NCI-H1092 (cell line): ENCODE data around the gene DTNB.

Source experiments
- DNase-seq: peaks from one replicate; lab custom pipeline; 2025; lab: John Stamatoyannopoulos, UW

Gene DTNB

DNA sequence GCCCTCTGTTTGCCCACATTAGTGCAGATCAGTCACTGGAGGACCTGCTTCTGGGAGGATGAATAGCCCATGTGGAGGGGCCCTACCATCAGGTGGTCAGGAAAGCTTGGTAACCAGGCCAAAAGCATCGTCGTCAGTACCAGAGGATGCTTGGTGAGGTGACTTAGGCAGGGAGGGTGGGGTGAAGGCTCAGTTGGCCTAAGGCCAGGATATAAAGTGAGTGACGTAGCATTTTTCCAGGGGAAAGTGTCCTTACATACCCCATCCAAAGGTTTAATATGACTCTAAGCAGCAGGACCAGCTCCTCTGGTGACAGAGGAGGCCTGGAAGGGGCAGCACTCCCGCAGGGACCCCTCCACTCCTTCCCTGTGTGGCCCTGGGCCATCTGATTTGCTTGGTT lies 303.9 kb downstream of the DTNB start:
- no peak for DNase-seq

DNA sequence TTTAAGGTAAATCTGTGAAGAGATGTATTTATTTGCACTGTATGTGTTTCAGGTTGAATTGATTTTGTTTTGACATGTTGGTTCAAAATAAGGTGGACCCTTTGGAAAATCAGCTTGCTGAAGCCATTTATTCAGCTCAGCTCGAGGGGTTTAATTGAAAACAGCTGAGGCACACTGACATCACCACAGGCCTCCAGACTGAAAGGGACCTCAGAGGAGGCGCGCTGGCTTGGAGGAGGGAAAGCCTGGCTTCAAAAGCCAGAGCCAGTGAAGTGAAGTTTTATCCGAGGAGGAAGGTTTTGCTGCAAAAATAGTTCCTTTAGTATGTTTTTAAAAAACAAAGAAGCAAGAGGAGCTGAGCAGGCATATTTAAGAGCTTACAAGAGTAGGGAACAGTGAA lies 304.7 kb downstream of the DTNB start:
- no peak for DNase-seq

DNA sequence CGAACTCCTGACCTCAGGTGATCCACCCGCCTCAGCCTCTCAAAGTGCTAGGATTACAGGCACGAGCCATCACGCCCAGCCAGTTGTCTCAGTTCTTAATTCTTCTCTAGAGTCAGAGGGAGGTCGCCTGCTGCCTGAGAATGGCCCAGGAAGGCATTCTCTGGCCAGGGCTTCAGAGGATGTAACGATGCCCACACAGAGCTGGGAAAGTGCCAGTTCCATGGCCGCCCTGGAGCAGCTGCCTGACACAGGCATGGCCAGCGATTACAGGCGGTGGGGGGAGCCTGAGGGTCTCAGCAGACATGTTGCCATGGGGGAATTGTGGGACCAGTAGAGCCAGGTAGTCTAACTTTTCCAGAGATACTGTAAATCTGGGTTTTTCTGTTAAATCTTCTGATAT lies 306.1 kb downstream of the DTNB start:
- DNase-seq: no peak

DNA sequence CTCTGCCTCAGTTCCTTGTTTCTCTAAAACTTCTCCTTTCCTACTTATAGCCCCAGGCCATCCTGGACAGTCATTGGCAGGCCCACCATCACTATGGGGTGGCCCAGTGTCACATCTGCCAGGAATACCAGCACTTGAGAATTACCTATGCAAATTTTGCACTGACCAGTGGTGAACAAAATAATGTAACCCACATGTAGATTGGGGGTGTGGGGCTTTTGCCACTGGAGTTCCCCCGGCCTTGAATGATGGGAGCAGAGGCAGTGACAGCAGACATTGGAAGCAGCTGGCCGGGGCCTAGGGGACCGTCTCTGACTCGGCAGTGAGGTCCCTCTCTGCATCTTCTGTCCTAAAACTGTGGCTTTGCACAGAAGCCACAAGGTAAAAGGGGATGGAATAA lies 306.7 kb downstream of the DTNB start:
- DNase-seq: no peak

DNA sequence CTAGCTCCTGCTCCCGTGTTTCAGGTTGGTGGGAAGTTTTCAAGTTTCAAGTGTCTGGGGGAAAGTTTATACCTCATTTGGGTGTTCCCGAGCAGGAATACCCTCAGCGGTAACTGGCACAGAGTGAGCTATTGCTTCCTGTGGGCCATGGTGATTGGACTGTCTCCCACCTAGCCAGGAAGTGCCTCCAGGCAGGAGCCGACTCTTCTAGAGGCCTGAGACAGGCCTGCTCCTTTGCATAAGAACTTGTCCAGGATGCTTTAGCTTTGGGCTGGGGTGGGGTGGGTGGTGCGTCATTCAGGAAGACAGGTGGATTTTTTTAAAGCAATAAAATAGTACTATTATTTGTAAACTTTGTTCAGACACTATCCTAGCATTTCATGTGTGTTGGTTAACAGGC lies 308.1 kb downstream of the DTNB start:
- no peak for DNase-seq

DNA sequence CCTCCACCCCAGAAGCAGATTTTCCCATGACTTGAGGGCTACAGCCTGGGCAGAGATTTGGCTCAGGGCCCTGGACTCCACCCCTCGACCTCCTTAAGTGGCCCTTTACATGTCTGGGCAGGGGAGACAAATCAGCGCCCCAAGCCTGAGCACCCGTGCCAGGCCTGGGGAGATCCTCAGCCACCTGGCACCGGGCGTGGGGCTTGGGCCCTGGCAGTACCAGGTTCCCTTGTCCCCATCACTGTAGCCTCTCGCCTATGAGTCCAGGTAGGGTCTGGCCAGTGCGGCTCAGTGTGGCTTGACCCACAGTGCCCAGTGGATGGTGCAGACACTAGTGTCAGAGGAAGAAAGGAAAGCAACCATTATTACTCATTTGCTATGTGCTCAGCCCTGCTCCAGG lies 309.6 kb downstream of the DTNB start:
- no peak for DNase-seq

DNA sequence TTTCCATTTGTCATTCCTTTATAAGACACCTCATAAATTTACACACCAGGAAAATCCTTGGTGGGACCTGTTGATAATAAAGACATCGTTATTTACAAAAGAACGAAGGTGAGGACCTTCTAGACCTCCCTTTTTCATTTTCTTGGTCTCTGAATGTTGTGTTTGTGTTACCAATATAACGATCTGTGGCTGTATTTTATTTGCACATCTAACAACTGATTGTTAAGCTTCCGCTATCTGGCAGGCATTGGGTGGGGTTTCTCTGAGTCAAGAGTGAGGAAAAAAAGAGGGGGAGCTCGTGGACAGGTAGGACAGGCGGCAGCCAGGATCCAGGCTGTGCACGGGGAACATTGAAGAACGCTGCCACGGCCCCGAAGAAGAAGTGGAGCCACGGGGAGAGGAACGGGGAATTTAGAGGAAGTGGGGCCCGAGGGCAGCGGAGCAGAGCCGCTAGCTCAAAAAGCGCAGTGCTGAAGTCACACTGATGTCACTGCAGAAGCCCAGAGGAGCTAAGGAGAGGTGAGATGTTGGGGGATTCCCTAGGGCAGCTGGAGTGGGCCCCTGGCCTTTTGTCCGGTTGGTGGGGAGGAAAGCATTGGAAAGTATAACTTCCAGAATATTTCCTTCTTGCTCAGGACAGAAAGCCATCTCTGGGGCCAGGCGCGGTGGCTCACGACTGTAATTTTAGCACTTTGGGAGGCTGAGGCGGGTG lies 310.8 kb downstream of the DTNB start:
- no peak for DNase-seq

DNA sequence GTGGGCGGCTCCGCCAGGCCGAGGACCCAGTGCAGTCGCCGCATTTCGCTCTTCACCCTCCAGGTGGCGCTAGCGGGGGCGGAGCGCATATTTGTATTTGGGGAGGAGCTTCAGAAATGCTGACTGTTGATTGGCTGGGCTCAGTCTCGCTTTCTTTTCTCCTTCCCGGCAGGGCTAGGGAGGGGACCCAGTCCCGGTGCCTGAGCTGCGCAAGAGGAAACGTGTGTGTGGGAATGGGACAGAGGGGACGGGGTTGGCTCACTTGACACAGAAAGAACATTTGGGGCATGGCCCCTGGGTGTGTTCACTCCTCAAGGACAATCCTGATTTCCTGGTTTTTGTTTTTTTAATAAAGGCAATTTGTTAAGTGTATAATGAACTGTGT lies 311.3 kb downstream of the DTNB start:
- peak; percentile 80 for DNase-seq

DNA sequence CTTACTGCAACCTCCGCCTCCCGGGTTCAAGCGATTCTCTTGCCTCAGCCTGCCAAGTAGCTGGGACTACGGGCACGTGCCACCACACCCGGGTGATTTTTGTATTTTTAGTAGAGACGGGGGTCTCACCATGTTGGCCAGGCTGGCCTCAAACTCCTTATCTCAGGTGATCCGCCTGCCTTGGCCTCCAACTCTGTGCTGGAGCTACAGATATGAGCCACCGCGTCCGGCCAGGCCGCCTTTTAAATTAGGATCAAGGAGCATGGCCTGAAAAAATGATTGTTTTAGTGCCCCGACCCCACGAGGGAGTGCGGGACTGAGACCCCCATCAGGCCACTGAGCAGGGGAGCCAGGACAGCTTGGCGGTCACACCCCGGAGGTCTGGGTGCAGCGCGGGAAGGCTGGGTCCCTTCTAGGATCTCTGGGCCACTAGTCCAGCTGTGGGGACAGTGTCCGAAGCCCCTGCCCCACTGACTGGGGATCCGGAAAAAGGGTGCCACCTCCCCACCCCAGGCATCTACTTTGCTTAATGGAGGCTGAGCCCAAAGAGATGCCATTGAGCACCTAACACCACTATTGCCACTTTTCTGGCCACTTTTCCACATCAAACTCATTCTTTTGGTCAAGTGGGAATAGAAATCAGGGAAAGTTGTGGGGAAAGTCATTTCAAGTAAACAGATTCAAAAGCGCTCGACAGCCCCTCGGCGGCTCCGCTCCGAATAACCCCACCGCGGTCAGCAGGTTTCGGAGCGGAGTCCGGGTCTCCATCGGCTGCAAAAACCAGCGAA lies 311.9 kb downstream of the DTNB start:
- DNase-seq: no peak

DNA sequence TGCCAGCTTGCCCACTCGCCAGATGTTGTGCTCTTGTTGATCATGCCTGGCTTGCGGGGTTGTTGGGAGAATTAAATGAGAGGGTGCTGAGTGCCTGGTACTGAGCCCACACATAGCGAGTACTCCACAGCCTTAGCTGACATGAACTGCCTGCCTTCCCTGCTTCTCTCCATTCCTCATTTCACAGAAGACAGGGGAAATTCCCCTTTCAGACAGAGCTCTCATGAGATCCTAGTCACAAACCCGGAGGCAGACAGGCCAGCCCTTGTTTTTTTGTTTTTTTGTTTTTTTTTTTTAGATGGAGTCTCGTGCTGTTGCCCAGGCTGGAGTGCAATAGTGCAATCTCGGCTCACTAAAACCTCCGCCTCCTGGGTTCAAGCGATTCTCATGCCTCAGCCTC lies 314.5 kb downstream of the DTNB start:
- no peak for DNase-seq

DNA sequence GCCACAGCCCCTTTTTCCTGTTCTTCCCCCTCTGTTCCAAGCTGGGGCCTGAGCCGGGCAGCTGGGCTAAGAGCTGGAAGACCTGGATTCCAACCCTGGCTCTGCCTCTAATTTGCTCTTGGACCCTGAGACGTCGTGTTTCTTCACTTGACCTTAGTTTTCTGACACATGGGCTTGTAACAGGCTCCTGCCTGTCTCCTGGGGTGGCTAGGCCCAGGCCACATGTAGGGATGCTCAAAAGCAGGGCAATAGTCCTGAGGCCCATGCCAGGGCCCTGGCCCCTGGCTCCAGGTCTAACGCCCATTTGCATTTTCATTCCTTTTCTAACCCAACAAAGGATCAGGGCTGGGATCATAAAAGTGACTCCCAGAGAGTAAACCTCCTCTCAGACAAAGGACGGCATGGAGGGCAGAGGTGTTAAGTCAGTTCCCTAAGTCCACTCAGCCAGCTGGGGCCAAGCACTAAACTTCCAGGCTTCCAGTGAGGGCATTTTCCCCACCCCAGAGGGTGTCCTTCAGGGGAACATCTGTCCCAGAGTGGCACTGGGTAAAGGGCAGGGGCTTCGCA lies 315.0 kb downstream of the DTNB start:
- no peak for DNase-seq

DNA sequence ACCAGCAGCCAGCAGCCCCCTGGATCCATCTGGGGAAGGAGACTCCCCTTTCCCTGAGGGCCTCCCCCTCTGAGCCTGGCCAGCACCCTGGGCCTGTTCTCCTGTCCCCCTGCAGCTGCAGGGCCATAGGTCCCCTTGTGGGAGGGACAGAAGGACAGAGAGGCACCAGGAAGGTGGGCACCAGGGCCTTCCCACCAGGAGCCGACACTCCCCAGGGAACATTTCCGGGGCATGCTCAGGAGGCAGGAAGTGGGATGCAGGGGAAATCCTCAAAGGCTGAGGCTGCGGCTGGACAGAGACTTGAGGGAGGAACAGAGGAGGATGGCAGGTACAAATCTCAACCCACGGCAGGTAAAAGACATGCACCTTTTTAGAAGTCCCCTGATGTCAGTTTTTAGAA lies 317.3 kb downstream of the DTNB start:
- no peak for DNase-seq

DNA sequence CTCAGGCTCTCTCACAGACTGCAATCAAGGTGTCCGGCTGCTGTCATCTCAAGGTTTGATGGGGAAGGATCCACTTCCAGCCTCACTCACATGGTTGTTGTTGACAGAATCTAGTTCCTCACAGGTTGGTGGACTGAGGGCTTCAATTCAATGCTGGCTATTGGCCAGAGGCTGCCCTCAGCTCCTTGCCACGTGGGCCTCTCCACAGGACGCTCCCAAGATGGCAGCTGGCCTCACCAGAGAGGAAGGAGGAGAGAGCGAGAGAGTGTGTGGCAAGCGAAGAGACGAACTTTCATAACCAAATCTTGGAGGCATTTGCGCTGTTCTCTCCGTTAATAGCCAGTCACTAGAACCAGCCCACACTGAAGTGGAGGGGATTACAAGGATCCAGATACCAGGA lies 318.1 kb downstream of the DTNB start:
- no peak for DNase-seq

DNA sequence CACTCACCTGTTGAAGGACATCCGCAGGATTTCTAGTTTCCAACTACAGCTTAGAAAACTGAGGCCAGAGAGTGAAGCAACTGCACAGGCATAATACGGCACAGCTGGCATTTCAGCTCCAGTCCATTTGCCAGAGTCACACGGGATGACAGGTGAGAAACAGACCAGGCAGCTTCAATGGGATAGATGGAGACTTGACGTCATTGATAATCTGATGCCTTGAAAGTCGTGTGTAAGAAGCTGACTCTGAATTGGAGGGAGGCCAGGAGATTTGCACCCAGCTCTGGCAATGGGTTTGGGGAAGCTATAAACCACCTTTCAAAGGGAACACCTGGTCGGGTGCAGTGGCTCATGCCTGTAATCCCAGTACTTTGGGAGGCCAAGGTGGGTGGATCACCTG lies 319.3 kb downstream of the DTNB start:
- no peak for DNase-seq

DNA sequence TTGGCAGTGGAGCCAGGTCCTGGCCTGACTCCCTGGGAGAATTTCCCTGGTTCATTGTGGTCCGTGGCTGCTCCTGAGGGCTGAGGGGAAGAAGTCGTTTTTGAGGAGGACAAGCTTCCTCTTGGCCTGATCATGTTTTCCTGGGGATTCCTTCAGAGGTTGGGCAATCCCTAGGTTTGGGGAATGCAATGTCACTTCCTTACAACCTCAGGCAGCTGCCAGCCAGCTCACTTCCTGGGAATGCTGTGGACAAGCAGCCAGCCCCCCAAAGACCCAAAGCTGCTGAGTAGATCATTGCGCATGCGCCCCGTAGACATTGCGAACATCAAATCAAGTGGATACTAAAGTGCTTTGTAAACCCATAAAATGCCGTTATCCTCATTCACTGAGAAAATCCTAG lies 324.0 kb downstream of the DTNB start:
- no peak for DNase-seq

DNA sequence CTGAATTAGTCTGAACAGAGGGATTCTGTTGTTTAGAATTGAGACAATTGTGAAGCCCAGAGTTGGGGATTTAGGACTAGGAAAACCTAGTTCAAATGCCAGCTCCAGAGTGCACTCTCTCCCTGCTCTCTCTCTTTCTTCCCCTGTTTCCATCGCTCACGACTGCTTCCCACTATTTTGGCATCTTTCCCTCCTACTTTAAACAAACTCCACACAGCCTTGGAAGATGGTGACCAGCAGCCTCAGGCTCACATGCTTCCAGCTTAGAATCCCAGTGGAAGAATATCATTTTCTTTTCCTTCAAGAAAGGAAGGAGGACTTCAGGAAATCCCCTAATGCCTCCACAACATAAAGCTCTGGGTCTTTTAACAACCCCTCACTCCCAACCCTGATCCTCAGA lies 325.5 kb downstream of the DTNB start:
- DNase-seq: no peak

DNA sequence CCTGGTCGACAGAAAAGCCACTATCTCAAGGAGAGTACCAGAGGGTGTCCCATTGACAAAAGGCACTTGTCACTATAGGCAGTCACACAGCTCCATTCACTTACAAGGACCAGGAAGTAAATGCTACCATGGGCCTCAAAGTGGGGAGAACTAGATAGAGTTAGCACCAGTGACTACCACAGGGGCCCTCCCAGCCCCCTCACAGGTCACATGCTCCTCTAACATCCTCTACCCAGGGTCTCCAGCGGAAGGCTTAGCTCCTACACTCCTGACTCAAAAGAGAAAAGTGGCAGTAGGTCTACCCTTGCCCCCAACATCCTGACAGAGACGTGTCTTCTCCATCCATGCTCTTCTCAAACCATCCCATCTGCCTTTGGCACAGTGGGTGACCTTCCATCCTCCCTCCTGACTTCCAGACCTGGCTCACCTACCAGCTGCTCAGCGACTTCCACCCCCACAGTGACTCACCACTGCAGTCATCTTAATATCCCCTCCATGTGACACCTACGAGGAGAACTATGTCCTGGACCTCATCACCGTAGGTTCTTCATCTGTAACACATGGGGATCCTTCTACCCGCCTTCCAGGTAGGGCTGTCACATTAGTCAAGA lies 326.1 kb downstream of the DTNB start:
- DNase-seq: no peak

DNA sequence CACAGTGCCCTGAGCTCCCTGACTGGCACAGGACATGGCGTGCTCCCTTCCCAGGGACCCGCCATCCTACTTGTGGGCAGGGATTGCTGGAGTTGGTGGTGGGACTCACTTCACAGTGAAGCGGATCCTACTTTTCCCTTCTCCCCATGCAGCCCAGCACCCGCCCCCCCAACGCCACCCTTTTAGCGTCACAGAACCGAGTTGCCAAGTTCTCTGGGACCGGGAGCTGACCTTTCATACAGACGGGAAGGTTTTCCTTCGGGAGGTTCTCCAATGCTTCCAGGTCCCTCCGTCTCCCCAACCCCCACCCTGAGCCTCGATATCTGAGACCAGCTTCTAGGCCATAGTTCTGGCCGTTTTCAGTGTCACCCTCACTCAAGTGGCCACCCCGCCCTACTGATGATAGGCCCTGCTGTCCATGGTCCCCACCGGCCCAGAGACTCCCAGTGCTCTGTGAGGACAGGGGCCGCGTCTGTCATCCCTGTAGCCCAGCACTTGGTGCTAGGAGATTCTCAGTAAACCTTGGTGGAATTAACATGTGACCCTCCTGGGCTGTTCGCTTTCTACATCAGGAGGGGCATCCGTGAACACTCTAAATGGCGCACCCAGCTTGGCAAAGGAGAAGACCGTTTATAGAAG lies 330.1 kb downstream of the DTNB start:
- no peak for DNase-seq

DNA sequence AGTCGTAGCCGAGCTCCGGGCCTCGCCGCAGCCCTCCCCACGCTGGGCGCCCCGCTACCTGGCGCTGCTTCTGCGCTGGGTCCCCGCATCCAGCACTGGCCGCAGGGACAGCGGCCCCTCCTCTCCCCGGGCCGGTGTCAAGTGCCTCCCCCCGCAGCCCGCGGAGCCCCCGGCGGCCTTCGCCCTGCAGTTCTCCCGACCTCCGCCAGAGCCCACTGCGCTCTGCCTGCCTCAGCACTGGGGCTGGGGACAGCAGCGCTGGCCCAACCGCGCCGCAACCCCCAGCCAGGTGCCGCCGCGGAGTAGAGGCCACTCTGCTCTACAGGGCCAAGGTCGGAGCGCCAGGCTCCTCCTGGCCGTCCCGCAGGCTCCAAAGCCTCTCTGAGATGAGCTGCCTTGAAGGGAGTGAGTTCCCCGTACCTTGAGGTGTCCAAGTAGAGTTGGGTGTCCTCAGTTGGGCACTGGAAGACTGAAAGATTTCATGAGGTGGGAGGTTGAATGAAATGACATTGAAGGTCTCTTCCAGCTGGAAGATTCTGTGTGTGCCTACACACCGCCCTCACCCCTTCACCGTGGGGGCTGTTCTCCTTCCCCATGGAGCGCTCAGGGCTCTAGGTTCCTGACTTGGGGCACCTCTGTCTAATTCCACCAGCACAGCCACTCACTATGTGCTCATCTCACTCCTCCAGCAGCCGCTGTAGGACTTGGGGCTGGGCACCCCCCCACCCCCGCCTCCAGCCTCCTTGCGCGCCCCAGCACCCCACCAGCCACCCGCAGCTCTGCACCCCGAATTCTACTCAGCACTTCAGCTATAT lies 330.8 kb downstream of the DTNB start:
- DNase-seq: peak; percentile 66

DNA sequence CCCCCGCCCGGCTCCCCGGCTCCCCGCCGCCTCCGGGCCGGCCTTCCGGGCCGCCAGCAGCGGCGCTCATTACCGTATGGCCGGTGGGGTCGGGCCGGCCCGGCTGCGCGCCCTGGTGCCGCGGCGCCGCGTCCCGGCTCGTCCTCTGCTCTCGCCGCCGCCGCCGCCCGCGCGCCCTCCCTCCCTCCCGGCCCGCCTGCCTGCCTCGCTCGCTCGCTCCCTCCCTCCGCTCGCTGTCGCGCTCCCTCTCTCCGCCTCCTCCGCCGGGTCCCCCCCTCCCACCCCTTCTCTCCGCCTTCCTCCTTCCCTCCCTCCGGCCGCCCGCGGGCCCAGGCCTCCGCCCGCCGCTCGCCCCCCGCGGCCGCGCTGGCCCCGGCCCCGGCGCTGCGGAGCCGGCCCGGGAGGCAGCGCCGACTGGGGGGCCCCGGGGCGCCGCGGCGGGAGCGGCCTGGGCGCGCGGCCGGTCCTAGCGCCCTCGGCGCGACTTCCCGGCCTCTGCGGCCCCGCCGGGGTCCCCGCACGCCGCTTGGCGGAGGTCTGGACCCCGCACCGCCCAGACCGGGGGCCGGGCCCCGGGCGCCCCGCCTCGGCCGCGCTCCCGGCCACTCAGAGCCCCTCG lies 331.5 kb downstream of the DTNB start, which contains the start of gene DNMT3A:
Gene DNMT3A (minus strand): TSS at position 173 of the 619 bp plus-strand sequence. CDS start 27,941 bp downstream, outside the sequence.
- peak; percentile 17 for DNase-seq
